Stimulated activated CD8-positive, alpha-beta memory T cell treated with anti-CD3 and anti-CD28 coated beads, Interleukin-12 subunit alpha, Interleukin-12 subunit beta, amount 100 ng/mL, for 1 hour (primary cell): ENCODE measurements around the gene UBE2QL1.

Experiments used
- DNase-seq: peaks from one replicate; pipeline ENCODE4 v3.0.0-alpha.2; 2020; ENCODE audit warnings: low read depth

Gene UBE2QL1

GRCh38 chr5:6430418-6431028, 18.1 kb upstream of the UBE2QL1 start:
- no peak for DNase-seq

GRCh38 chr5:6431214-6432195, 17.2 kb upstream of the UBE2QL1 start:
- DNase-seq: no peak

GRCh38 chr5:6432206-6432605, 16.5 kb upstream of the UBE2QL1 start:
- DNase-seq: no peak

GRCh38 chr5:6434731-6435130, 13.9 kb upstream of the UBE2QL1 start:
- DNase-seq: no peak

DNA sequence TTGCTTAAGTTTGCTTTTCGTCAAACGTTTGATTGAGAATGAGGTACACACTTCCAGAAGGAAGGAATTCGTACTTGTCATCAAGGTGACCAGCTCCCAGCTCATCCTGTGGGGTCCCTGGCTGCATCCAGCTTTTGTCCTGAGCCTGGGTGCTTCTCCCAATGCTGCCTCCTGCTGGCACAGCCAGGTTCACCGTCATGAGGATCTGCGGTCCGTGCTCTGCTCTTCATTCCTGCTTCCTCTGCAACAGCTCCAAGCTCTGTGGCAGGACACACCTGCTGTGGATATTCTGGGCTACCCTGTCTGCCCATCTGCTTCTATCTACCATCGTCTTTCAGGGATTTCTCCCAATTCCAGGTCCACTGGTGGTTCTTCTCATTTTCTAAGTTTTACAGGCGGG, 13.3 kb upstream of the UBE2QL1 start:
- no peak for DNase-seq

- DNase-seq: no peak
These were observed 11.8 kb upstream of the UBE2QL1 start for GRCh38 chr5:6436715-6437331.

GRCh38 chr5:6439588-6440550, 8.8 kb upstream of the UBE2QL1 start:
- DNase-seq: no peak

- no peak for DNase-seq
These were observed 6.3 kb upstream of the UBE2QL1 start for GRCh38 chr5:6442333-6442732.

GRCh38 chr5:6443326-6443725, 5.3 kb upstream of the UBE2QL1 start:
- no peak for DNase-seq

DNA sequence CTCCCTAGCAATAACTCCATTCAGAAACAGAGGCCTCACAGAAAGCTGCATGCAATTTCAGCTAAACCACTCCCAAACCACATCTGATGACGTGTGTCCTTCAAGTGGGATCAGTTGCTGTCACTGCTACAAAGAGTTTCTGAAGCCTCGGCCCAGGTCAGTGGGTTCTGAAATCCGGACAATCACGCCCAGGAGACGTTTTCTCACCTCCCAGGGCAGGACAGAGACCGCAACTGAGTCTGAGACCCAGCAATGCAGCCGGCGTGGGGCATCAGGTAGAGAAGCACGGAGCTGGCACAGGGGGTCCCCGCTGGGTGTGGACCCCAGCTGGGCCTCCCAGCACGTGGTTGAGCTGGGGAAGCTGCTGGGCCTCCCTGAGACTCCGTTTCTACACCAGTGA, 2.6 kb upstream of the UBE2QL1 start:
- DNase-seq: no peak

GRCh38 chr5:6446626-6447309, 1.9 kb upstream of the UBE2QL1 start:
- no peak for DNase-seq

- no peak for DNase-seq
These were observed 1.1 kb upstream of the UBE2QL1 start for GRCh38 chr5:6447384-6448140.

DNA sequence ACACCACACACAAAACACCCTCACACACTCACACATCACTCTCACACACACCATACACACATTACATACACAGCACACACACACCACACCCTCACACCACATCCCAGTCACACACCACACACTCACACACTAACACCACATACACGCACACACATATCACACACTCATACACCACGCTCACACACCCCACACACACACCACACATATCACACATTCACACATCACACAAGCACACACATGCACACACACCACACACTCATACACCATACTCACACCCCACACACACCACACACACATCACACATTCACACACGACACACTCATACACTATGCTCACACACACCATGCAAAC, 543 bp upstream of the UBE2QL1 start:
- DNase-seq: no peak

- DNase-seq: no peak
These were observed 953 bp downstream of the UBE2QL1 start for GRCh38 chr5:6449465-6450158.

DNA sequence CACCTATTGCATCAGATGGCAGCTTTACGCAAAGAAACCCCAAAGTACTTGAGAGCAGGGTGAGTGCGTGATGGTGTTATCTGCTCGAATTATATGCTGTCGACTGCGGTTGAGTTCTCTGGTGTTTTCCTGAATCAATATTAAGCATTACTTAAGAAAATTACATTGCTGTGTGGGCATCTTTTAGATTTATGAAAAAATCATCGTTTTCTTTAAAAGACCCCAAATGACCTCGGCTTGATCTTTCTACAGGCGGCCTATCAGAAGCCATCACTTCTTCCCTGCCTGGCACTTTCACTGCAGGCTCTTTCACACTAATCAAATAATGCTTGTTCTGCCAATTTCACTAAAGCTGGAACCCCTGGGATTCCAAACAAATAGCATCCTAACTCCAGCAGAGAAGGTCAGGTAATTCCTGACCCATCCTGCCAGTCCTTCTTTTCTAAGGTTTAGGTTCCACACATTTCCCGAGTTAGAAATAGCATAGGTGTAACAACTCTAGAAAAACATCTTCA, 1.7 kb downstream of the UBE2QL1 start:
- DNase-seq: no peak

GRCh38 chr5:6452622-6453504, 4.2 kb downstream of the UBE2QL1 start:
- DNase-seq: no peak

DNA sequence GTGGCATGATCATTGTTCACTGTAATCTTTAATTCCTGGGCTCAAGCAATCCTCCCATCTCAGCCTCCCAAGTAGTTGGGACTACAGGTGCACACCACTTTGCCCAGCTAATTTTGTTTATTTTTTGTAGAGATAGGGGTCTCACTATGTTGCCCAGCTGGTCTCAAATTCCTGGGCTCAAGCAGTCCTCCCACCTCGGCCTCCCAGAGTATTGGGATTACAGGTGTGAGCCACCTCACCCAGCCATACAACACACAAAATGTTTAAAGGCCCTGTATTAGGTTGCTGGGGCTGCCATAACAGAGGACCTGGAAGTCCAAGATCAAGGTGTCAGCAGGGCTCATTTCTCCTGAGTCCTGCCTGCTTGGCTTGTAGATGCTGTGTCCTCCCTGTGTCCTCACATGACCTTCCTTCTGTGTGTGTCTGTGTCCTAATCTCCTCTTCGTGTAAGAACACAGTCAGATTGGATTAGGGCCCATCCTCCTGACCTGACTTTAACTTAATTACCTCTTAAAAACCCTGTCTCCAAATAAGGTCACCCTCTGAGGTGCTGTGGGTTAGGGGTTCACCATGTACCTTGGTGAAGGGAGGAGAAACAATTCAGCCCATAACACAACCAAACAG, 5.4 kb downstream of the UBE2QL1 start:
- no peak for DNase-seq

DNA sequence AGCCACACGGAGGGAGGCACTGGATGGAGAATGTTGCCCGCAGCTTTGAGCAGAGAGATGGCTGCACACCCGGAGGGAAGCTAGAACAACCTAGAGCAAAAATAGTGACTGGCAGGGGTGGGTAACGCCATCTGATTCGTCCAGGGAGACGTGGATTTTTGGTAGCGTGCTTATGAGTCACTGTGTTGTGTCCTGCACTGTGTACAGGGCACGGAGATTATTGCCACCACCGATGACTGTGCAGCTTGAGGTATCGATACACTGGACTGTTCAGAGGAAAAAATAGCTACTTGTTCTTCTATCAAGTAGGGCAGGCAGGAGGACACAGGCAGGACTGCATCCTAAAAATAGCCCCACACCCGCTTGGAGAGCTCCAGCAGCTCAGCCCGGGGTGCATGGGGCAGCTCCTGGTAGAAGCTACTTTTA, 6.0 kb downstream of the UBE2QL1 start:
- no peak for DNase-seq
